Measurements from ENCODE around the gene FOXJ2.
A peak's percentile ranks its signal among the peaks of the same experiment; 100 is the strongest.
"Not testable (repeated sequence)": the region's sequence is repeated elsewhere in the genome, so short reads cannot be mapped to it uniquely, and the experiment has no call there.

FOXJ2 gene

DNA sequence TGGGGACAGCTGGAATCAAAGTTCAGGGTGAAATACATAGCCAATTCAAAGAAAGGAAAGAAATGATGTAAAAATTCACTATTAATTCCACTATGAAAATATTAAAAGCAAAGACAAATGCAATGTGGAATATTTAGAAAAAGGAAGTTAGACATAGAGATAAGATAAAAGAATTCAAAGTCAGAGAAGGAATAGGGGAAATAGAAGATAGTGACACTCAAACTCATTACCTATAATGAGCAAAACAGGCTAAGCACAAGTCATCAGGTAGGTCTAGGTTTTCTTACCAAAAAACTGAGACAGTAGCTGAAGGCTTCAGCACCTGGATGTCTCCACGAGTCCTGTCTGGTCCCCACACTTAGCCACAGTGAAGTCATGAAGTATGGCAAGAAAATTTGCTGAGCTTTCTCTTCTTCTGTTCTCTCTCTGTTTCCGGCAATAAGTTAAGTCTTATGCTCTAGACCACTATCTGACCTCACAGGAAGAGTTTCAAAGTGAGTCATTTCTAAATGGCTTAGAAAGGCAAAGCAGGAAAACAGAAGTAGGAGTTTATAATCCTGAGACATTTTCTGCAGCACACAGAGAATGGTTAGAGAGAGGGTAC, 33.6 kb downstream of the FOXJ2 start, which contains the start of gene C3AR1:
Gene C3AR1 (minus strand): TSS at position 369 of the 604 bp plus-strand sequence. CDS start 6,174 bp downstream, outside the sequence.
- DNase-seq (ENCODE audit: low spot score): peak; percentile 28

DNA sequence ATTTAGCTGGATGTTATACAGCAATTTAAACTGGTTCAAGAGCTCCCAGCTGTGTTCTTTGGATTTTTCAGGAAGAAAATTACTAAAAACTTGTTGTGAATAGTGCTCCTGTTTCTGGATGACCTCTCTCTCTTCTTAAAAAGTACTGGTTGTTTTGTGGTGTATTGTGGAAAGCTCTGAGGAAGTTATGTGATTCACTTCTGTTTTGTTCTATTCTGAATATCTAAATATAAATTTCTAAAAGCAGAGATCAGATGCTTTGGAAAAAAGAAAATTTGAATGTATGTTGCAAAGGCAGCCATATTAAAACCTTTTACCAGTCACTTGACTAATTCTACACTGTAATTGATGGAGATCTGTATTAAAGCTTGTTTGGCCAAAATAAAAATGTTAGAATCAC, 37.1 kb downstream of the FOXJ2 start:
- no peak for DNase-seq (ENCODE audit: low spot score)

DNA sequence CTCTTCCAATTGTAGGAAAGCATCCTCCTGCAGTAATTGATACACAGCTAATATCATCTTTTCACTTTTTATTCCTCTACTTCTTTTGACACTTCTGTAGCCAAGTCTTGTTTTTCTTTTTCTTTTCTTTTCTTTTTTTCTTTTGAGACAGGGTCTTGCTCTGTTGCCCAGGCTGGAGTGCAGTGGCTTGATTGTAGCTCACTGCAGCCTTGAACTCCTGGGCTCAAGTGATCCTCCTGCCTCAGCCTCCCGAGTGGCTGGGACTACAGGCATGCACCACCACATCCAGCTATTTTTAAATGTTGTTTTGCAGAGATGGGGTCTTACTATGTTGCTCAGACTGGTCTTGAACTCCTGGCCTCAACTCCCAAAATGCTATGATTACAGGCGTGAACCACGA, 39.3 kb downstream of the FOXJ2 start:
- DNase-seq (ENCODE audit: low spot score): not testable (repeated sequence)

DNA sequence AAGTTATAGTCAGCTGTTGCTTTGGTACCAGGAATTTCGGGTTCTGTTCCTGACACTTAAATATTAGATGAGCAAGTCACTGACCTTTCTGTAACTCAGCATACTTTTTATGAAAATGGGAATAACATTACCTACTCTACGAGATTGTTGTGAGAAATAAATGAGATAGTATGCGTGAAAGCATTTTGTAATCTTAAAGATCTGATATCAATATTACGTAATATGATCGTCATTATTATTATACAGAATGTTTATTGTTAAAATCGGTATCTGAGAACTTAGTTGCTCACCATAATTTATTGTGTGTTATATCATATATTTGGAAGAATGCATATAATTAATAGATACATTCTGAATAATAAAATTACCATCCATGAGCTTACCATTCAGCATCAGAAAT, 43.4 kb downstream of the FOXJ2 start:
- DNase-seq (ENCODE audit: low spot score): no peak

DNA sequence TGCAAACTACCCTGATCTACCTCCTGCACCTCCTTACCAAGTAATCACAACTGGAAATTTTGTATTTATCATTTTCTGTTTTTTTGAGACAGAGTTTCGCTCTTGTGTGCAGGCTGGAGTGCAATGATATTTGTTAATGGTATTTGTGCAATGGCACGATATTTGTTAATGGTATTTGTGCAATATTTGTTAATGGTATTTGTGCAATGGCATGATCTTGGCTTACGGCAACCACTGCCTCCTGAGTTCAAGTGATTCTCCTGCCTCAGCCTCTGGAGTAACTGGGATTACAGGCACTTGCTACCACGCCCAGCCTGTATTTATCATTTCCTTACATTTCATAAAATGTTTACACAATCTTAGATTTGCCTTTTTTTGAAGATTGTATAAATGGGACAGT, 43.9 kb downstream of the FOXJ2 start:
- DNase-seq (ENCODE audit: low spot score): no peak

DNA sequence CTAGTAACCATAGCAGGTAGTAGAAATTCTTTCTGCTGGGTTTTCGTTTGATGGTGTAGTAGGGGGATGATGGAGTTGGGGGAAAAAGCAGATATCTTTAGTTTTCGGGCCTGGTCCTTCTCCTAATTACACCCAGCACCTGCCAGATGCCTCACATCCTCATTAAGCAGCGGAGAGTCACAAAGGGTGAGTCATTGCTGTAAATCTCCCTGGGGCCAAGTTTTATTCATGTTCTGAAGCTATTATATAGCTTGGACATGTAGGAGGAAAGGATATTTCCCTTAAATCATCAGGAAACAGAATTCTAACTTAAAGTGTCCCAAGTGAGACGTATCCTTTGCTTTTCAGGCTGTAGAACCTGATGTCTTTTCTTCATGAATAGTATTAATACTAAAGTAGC, 44.7 kb downstream of the FOXJ2 start:
- DNase-seq (ENCODE audit: low spot score): no peak

DNA sequence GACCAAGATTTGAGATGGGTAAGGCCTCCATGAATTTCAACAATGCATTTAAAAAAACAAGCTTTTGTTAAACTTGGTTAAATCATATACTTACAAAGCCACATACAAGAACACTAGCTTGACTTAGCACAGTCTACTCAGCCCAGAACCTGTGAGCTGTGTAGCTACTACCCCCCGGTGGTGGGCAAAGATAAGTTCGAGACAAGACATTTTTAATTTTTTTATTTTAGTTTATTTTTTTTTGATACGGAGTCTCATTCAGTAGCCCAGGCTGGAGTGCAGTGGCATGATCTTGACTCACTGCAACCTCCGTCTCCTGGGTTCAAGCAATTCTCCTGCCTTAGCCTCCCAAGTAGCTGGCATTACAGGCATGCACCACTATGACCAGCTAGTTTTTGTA, 45.9 kb downstream of the FOXJ2 start:
- DNase-seq (ENCODE audit: low spot score): peak; percentile 74

DNA sequence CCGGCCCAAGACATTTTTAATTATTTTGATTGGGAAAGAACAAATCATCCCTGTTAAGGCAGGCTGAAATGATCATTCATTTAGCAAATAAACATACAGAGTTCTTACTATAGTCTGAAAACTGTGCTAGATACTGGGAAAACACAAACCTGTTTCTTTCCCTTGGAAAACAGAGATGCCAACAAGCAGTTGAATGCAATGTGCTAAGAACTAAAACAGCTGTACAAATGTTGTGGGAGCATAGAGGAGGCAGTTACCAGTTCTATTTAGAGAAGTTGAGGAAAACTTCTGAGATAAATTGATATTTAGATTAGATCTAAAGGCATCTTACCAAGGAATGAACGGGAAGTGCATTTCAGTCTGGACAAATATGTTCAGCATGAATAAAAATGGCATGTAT, 46.4 kb downstream of the FOXJ2 start:
- DNase-seq (ENCODE audit: low spot score): no peak

DNA sequence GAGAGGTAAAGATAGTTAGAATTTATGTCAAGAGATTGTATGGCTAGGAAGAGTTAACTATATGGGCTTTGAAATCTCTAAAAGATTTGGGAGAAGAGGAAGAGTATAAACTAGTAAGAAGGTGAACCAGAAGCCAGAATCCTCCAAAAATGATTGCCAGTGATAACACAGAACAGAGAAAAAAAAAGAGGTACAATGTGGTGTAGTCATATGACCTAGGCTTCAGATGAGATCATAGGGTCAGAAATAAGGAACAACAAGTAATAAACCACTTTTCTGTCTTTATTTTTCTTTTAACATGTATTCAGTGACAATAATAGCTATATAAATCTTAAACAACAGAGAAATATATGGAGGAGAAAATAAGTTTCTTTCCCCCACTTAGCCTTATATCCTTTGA, 47.6 kb downstream of the FOXJ2 start:
- DNase-seq (ENCODE audit: low spot score): peak; percentile 47

DNA sequence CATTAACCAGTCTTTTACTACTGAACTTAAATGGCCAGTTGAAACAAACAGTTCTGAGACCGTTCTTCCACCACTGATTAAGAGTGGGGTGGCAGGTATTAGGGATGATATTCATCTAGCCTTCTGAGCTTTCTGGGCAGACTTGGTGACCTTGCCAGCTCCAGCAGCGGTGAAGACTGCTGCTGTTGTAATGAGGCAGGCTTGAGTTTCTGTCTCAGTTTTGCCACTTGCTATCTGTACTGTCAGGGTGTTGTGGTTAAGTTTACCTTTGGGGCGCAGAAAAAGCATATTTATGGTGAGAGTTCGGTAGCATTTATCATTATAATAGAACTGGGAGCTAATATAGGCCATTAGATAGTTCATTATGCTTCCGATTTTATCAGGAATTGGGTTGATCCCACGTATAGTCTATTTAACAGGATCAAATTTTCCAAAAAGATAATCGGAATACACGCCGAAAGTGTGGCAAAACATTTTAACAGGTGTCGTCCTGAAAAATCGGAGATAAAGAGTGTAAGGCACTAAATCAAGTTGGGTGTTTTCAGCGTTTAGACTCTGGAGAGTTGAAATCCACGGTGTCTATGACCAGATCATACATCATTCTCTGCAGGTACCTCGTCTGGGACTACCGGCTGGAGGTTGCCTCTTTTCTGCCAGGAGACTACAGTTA, 48.9 kb downstream of the FOXJ2 start:
- peak; percentile 69 for DNase-seq (ENCODE audit: low spot score)

DNA sequence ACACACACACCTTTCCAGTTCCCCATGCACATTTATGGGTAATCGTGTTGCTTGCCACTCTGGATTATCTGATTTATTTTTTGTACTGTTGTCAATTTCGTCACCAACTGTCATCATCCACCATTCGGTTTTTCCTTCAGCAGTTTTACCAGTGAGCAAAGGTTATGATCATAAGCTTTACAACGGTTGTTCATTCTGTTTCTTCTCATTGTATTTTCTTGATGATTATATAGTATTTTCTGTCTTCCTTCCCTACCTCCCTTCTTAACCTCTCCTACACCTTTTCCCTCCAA, 50.2 kb downstream of the FOXJ2 start:
- DNase-seq (ENCODE audit: low spot score): peak; percentile 56

DNA sequence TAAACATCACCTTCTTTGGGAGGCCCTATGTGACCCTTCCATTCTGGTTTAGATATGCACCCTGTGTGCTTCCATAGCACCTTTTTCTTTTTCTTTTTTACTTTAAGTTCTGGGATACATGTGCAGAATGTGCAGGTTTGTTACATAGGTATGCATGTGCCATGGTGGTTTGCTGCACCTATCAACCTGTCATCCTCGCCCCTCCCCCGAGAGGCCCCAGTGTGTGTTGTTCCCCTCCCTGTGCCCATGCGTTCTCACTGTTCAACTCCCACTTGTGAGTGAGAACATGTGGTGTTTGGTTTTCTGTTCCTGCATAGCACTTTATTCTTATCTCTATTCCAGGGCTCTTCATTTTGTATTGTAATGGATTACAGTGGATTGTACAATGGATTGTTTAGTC, 51.8 kb downstream of the FOXJ2 start:
- DNase-seq (ENCODE audit: low spot score): not testable (repeated sequence)

DNA sequence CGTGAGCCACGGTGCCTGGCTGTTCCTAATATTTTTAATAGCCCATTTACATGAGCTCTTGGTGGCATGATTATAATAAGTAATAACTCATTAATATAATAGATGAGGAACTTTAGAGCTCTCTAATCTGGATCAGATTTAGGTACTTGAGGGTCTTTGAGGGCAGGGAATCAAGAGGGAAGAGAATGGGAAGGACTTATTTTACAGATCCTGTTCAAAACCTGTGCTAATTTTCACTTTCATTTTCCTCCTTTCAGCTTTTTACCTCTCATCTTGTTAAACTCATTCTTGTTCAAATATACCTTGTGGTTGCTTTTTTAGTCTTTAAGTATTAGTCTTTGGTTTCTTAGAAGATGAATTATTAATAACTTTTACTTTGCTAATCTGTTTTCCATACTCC, 55.1 kb downstream of the FOXJ2 start:
- no peak for DNase-seq (ENCODE audit: low spot score)

DNA sequence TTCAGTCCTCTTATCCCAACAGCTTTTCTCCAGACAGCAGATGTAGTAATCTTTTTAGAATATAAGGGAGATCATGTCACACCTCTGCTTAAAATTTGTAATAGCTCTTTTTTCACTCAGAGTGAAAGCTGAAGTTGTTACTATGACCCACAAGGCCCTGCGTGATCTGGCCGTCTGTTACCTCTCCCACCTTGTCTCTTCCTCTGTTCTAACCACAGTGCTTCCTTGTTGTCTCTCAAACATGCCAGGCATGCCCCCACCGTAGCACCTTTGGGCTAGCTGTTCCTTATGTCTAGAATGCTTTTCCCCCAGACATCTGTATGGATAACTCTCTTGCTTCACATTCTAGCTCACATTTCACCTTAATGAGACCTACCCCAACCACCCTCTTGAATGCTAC, 56.1 kb downstream of the FOXJ2 start:
- no peak for DNase-seq (ENCODE audit: low spot score)

DNA sequence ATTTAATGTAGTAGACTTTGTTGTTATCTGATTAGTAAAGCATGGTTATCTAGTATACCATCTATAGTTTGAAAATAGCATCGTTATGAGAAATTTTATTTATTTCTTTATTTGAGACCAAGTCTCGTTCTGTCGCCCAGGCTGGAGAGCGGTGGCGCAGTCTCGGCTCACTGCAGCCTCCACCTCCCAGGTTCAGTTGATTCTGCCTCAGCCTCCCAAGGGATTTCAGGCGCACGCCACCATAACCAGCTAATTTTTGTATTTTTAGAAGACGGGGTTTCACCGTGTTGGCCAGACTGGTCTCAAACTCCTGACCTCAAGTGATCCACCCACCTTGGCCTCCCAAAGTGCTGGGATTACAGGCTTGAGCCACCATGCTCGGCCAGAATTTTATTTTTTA, 56.8 kb downstream of the FOXJ2 start:
- DNase-seq (ENCODE audit: low spot score): not testable (repeated sequence)

DNA sequence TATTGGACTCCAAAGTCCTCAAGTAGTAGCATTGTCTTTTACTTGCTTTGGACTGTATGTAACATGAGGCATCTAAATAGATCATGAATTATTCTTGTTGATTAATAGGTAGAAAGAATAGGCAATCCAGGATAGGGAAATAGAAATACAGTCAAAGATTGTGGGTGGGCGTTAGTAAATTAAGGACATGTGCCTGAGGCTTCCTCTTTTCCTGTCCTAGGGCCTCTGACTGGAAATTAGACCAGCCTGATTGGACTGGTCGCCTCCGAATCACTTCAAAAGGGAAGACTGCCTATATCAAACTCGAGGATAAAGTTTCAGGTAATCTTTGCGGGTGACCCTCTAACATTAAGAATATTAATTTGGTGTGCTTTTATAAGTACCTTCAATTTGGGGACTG, 57.2 kb downstream of the FOXJ2 start:
- no peak for DNase-seq (ENCODE audit: low spot score)

DNA sequence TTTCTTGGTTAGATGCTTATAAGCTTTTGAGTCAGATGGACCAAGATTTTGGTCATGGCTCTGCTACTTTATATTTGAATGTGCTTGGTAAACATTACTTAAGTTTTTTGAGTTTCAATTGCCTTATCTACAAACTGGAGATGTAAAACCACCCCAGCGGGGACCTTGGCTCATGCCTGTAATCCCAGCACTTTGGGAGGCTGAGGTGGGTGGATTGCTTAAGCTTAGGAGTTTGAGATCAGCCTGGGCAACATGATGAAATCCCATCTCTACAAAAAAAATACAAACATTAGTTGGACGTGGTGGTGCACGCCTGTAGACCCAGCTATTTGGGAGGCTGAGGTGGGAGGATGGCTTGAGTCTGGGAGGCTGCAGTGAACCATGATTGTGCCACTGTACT, 60.8 kb downstream of the FOXJ2 start:
- DNase-seq (ENCODE audit: low spot score): no peak

DNA sequence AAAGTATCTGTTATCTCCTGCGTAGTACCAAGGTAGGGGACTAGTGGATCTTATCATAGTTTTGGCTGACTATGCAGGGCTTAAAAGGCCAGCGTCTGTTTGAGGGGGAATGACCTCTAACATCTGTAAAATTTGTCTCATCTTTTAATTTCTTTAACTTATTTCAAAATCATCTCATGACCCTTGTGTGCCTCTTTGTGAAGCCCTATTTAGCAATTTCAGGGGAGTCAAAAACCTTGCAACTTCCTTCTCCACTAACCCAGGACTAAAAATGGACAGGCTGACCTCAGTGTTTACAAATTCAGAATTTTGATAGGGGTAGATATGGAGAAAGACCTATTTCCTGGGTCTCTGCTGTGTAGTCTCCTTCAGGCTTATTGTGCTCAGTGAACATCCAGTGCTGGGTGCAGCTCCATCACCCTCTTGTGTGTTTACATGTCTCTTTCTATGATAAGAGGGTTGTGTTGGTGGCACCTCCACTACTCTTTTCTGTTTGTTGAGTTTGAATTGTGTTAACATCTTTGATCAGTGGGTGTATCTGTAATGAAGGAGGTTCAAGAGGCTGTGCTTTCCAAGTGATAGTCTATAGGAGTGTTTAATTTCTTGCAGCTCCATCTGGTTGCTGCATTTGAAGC, 63.9 kb downstream of the FOXJ2 start:
- no peak for DNase-seq (ENCODE audit: low spot score)

DNA sequence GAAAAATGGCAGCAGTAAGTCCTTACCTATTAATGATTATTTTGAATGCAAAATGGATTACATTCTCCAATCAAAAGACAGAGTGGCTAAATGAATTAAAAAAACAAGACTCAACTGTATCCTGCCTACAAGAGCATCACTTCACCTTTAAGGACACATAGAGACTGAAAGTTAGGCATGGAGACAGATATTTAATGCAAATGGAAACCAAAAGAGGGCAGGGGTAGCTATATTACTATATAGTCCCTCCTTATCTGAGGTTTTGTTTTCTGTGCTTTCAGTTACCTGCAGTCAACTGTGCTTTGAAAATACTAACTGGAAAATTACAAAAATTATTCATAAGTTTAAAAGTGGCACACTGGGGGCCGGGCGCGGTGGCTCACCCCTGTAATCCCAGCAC, 66.7 kb downstream of the FOXJ2 start:
- no peak for DNase-seq (ENCODE audit: low spot score)
